ENCODE results near the gene STK25. TPM values are rescaled to one million over a fixed set of nuclear protein-coding genes. Genes with fewer than 3 reads are reported as not detected.

Gene STK25
- total RNA-seq, 2 donors from 2014 or later, result 87.8 to 144 TPM

DNA sequence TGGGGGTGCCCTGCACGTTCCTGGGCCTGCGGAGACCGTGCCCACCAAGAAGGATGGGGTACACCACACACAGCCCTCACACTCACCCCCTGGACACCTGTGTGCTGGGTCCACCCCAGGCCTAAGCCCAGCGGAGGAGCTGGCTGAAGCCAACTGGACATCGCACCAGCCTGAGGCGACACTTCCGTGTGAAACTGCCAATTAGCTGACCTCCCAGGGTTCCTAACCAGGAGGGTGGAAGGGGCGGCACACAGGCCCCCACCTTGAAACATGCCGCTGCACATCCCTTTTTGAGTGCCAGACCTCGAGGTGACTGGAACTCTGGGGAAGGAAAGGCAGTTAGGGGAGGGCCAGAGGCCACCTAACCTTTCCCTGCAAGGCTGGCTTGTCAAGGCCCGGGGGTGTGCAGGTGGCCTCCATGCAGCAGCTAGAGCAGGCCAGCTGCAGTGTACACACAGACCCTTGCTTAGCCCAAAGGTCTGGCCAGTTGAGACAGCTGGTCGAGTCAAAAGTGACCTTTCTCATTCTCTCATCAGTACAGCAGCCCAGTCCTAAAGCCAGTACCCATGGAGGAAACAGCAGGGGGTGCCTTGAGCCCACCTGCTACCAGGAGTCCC lies 4.5 kb downstream of the STK25 start:
- Histone ChIP-seq H3K9ac (ENCODE audit: low read depth in 2 of 2, low read length in 2 of 2) (no peak overlapping the region), H3K27me3 (no peaks in the 10 kb centered on the region), H3K4me1 (peaks cover under 1% of the 10 kb centered on the region), H3K27ac (no peak overlapping the region), H3K9me3 (no peaks in the 10 kb centered on the region), H3K36me3 (no peaks in the 10 kb centered on the region), H3K4me3 (no peak overlapping the region)
- no peak for TF ChIP-seq CTCF (IDR thresholded peaks at IDR 0.05)
- DNase-seq, result no peak
- intact Hi-C loops (cut with DNase I), result no loop called here

DNA sequence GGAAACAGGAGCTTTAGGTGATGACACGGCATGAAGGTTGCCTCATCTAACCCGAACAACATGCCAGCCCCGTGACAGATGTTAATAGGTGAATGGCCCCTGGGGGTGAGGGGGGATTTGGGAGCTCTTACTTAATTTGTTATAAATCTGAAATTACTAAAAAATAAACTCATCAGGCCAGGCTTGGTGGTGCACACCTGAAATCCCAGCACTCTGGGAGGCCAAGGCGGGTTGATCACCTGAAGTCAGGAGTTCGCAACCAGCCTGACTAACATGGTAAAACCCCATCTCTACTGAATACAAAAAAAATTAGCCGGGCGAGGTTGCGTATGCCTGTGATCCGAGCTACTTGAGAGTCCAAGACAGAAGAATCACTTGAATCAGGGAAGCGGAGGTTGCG lies 6.1 kb downstream of the STK25 start:
- no peaks in the 10 kb centered on the region for H3K9me3 ChIP-seq

GRCh38 chr2:241501551-241501950 lies 6.8 kb downstream of the STK25 start:
- no peak for TF ChIP-seq CTCF (IDR thresholded peaks at IDR 0.05)
- H3K27ac ChIP-seq, result no peak overlapping the region
- no peaks in the 10 kb centered on the region for H3K4me1 ChIP-seq
- no peak overlapping the region for H3K9ac ChIP-seq (ENCODE audit: low read depth in 2 of 2, low read length in 2 of 2)
- no peaks in the 10 kb centered on the region for H3K9me3 ChIP-seq
- H3K27me3 ChIP-seq, result no peaks in the 10 kb centered on the region
- no peak overlapping the region for H3K4me3 ChIP-seq
- no peak for DNase-seq
- H3K36me3 ChIP-seq, result no peaks in the 10 kb centered on the region
- intact Hi-C loops (cut with DNase I), result no loop called here

More for the DNA sequence above, 6.1 kb downstream of the STK25 start:
- TF ChIP-seq CTCF (IDR thresholded peaks at IDR 0.05), result no peak
- no peak for DNase-seq
- no peaks in the 10 kb centered on the region for H3K36me3 ChIP-seq
- H3K9ac ChIP-seq (ENCODE audit: low read depth in 2 of 2, low read length in 2 of 2), result no peak overlapping the region
- intact Hi-C loops (cut with DNase I), result no loop called here
- H3K4me3 ChIP-seq, result no peak overlapping the region
- H3K27ac ChIP-seq, result no peak overlapping the region
- H3K27me3 ChIP-seq, result no peaks in the 10 kb centered on the region
- H3K4me1 ChIP-seq, result no peaks in the 10 kb centered on the region

DNA sequence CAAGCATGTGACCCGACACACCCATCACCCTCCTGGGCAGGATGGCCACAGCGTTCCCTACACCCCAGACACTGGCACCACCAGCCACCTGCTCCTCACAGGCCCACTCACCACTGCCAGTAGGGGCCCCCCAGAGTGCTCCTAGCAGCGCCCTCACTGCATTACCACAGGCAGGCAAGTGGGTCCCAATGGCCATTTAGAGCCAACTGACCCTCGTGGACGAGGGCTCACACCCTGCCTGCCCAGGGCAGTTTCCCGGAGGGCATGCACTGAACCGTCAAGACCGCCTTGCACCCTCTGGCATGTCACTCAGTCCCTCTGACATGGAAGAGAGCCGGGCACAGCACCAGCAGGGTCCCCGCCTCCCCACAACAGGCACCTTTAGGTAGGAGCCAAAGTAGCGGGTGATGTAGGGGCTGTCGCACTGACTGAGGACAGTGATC lies 7.3 kb downstream of the STK25 start:
- Histone ChIP-seq H3K4me1 (no peaks in the 10 kb centered on the region), H3K9me3 (no peaks in the 10 kb centered on the region), H3K9ac (ENCODE audit: low read depth in 2 of 2, low read length in 2 of 2) (no peak overlapping the region), H3K4me3 (no peak overlapping the region), H3K27ac (no peak overlapping the region), H3K27me3 (no peaks in the 10 kb centered on the region), H3K36me3 (no peaks in the 10 kb centered on the region)
- no peak for TF ChIP-seq CTCF (IDR thresholded peaks at IDR 0.05)
- intact Hi-C loops (cut with DNase I), result no loop called here
- no peak for DNase-seq

- H3K9ac ChIP-seq (ENCODE audit: low read depth in 2 of 2, low read length in 2 of 2), result no peak overlapping the region
- H3K4me3 ChIP-seq, result no peak overlapping the region
- H3K27me3 ChIP-seq, result no peaks in the 10 kb centered on the region
- H3K36me3 ChIP-seq, result no peaks in the 10 kb centered on the region
- H3K4me1 ChIP-seq, result no peaks in the 10 kb centered on the region
- intact Hi-C loops (cut with DNase I), result no loop called here
- no peak for DNase-seq
- H3K9me3 ChIP-seq, result no peaks in the 10 kb centered on the region
- no peak overlapping the region for H3K27ac ChIP-seq
- no peak for TF ChIP-seq CTCF (IDR thresholded peaks at IDR 0.05)
Measured at GRCh38 chr2:241500431-241500975, 7.9 kb downstream of the STK25 start.

Data from colonic mucosa (tissue), 4 donors.